ENCODE data around the gene UTP18. TPM values are rescaled to one million over a fixed set of nuclear protein-coding genes. Genes with fewer than 3 reads are reported as not detected.
"Not testable (repeated sequence)": the region's sequence is repeated elsewhere in the genome, so short reads cannot be mapped to it uniquely, and the experiment has no call there.

The UTP18 gene
- total and polyA plus RNA-seq, 5 donors from 2014 or later, result 50.2 to 56.7 (median 55.4) TPM

- H3K27me3 Mint-ChIP-seq, result peaks cover 26% of the 10 kb centered on the region
These were observed 51.7 kb downstream of the UTP18 start for GRCh38 chr17:51312003-51312402.

GRCh38 chr17:51319186-51319585 lies 58.8 kb downstream of the UTP18 start:
- no peak for ATAC-seq (ENCODE audit: low read depth in 2 of 2)
- no peaks in the 10 kb centered on the region for H3K36me3 ChIP-seq (ENCODE audit: control insufficient read depth, insufficient read depth, low read length)
- H3K27me3 Mint-ChIP-seq, result peaks cover 15% of the 10 kb centered on the region
- no peaks in the 10 kb centered on the region for H3K36me3 Mint-ChIP-seq
- H3K27ac Mint-ChIP-seq, result no peak overlapping the region
- H3K9me3 ChIP-seq (ENCODE audit: control insufficient read depth in 2 of 2, low read length in 2 of 2), result peaks cover 9 to 11% of the 10 kb centered on the region in 2 experiments
- H3K4me3 Mint-ChIP-seq, result no peak overlapping the region
- no peak overlapping the region for H3K4me3 ChIP-seq (ENCODE audit: low read depth, low read length)
- H3K27me3 ChIP-seq (ENCODE audit: control insufficient read depth, insufficient read depth, low read length), result peaks cover 4% of the 10 kb centered on the region
- H3K4me1 ChIP-seq (ENCODE audit: control insufficient read depth, insufficient read depth, low read length, poor library complexity, severe bottlenecking), result no peaks in the 10 kb centered on the region
- H3K4me1 Mint-ChIP-seq, result no peaks in the 10 kb centered on the region
- no peak overlapping the region for H3K27ac ChIP-seq (ENCODE audit: insufficient read depth, low read length, poor library complexity, severe bottlenecking)
- peaks cover 0 to 11% (median 5%) of the 10 kb centered on the region in 7 donors for H3K9me3 Mint-ChIP-seq
- no peak for DNase-seq

More at GRCh38 chr17:51312003-51312402, 51.7 kb downstream of the UTP18 start:
- DNase-seq; ATAC-seq (ENCODE audit: low read depth in 2 of 2); H3K36me3 ChIP-seq (ENCODE audit: control insufficient read depth, insufficient read depth, low read length); H3K4me1 Mint-ChIP-seq; H3K27ac Mint-ChIP-seq; H3K4me3 ChIP-seq (ENCODE audit: low read depth, low read length); H3K36me3 Mint-ChIP-seq; H3K4me1 ChIP-seq (ENCODE audit: control insufficient read depth, insufficient read depth, low read length, poor library complexity, severe bottlenecking); H3K27ac ChIP-seq (ENCODE audit: insufficient read depth, low read length, poor library complexity, severe bottlenecking); H3K27me3 ChIP-seq (ENCODE audit: control insufficient read depth, insufficient read depth, low read length); H3K9me3 ChIP-seq (ENCODE audit: control insufficient read depth in 2 of 2, low read length in 2 of 2); H3K4me3 Mint-ChIP-seq: not testable (repeated sequence)
- H3K9me3 Mint-ChIP-seq, result peaks cover 0 to 18% (median 5%) of the 10 kb centered on the region in 7 donors

GRCh38 chr17:51322390-51323029 lies 62.2 kb downstream of the UTP18 start:
- Histone ChIP-seq H3K9me3 (ENCODE audit: control insufficient read depth in 2 of 2, low read length in 2 of 2) (peaks cover 3 to 9% of the 10 kb centered on the region in 2 experiments), H3K27ac (ENCODE audit: insufficient read depth, low read length, poor library complexity, severe bottlenecking) (no peak overlapping the region), H3K36me3 (ENCODE audit: control insufficient read depth, insufficient read depth, low read length) (no peaks in the 10 kb centered on the region), H3K4me1 (ENCODE audit: control insufficient read depth, insufficient read depth, low read length, poor library complexity, severe bottlenecking) (no peaks in the 10 kb centered on the region), H3K4me3 (ENCODE audit: low read depth, low read length) (no peak overlapping the region), H3K27me3 (ENCODE audit: control insufficient read depth, insufficient read depth, low read length) (peaks cover 4% of the 10 kb centered on the region)
- peak in 1 of 3 donors; percentile 57 for DNase-seq
- no peaks in the 10 kb centered on the region for H3K4me1 Mint-ChIP-seq
- no peaks in the 10 kb centered on the region for H3K36me3 Mint-ChIP-seq
- no peak overlapping the region for H3K4me3 Mint-ChIP-seq
- no peak overlapping the region for H3K27ac Mint-ChIP-seq
- ATAC-seq (ENCODE audit: low read depth in 2 of 2), result no peak
- peaks cover 0 to 8% (median 5%) of the 10 kb centered on the region in 7 donors for H3K9me3 Mint-ChIP-seq
- H3K27me3 Mint-ChIP-seq, result peaks cover 15% of the 10 kb centered on the region

- Mint-ChIP-seq H3K36me3 (no peaks in the 10 kb centered on the region), H3K4me1 (no peaks in the 10 kb centered on the region), H3K4me3 (no peak overlapping the region), H3K27ac (no peak overlapping the region), H3K27me3 (peaks cover 21% of the 10 kb centered on the region), H3K9me3 (peaks cover 0 to 2% (median 0%) of the 10 kb centered on the region in 7 donors)
- Histone ChIP-seq H3K9me3 (ENCODE audit: control insufficient read depth in 2 of 2, low read length in 2 of 2) (no peaks in the 10 kb centered on the region), H3K4me3 (ENCODE audit: low read depth, low read length) (no peak overlapping the region), H3K4me1 (ENCODE audit: control insufficient read depth, insufficient read depth, low read length, poor library complexity, severe bottlenecking) (no peaks in the 10 kb centered on the region), H3K27ac (ENCODE audit: insufficient read depth, low read length, poor library complexity, severe bottlenecking) (no peak overlapping the region), H3K36me3 (ENCODE audit: control insufficient read depth, insufficient read depth, low read length) (no peaks in the 10 kb centered on the region), H3K27me3 (ENCODE audit: control insufficient read depth, insufficient read depth, low read length) (no peaks in the 10 kb centered on the region)
- ATAC-seq (ENCODE audit: low read depth in 2 of 2) (no peak), DNase-seq (no peak)
These were observed 65.1 kb downstream of the UTP18 start for GRCh38 chr17:51325471-51325870.

- not testable (repeated sequence) for DNase-seq; H3K36me3 ChIP-seq (ENCODE audit: control insufficient read depth, insufficient read depth, low read length); H3K4me1 ChIP-seq (ENCODE audit: control insufficient read depth, insufficient read depth, low read length, poor library complexity, severe bottlenecking); H3K4me3 ChIP-seq (ENCODE audit: low read depth, low read length); H3K4me1 Mint-ChIP-seq; H3K27me3 ChIP-seq (ENCODE audit: control insufficient read depth, insufficient read depth, low read length); H3K27ac ChIP-seq (ENCODE audit: insufficient read depth, low read length, poor library complexity, severe bottlenecking); H3K36me3 Mint-ChIP-seq; ATAC-seq (ENCODE audit: low read depth in 2 of 2); H3K9me3 ChIP-seq (ENCODE audit: control insufficient read depth in 2 of 2, low read length in 2 of 2); H3K27ac Mint-ChIP-seq; H3K4me3 Mint-ChIP-seq; H3K9me3 Mint-ChIP-seq
- H3K27me3 Mint-ChIP-seq, result peaks cover 23% of the 10 kb centered on the region
These were observed 70.6 kb downstream of the UTP18 start for GRCh38 chr17:51330861-51331503.

- peaks cover 0 to 2% (median 0%) of the 10 kb centered on the region in 7 donors for H3K9me3 Mint-ChIP-seq
- no peaks in the 10 kb centered on the region for H3K9me3 ChIP-seq (ENCODE audit: control insufficient read depth in 2 of 2, low read length in 2 of 2)
- no peaks in the 10 kb centered on the region for H3K4me1 Mint-ChIP-seq
- H3K27ac ChIP-seq (ENCODE audit: insufficient read depth, low read length, poor library complexity, severe bottlenecking), result no peak overlapping the region
- DNase-seq, result no peak
- no peaks in the 10 kb centered on the region for H3K4me1 ChIP-seq (ENCODE audit: control insufficient read depth, insufficient read depth, low read length, poor library complexity, severe bottlenecking)
- no peak overlapping the region for H3K4me3 ChIP-seq (ENCODE audit: low read depth, low read length)
- peak overlapping the region in 1 of 3 donors; percentile 68 for H3K27ac Mint-ChIP-seq
- H3K36me3 ChIP-seq (ENCODE audit: control insufficient read depth, insufficient read depth, low read length), result no peaks in the 10 kb centered on the region
- peaks cover 20% of the 10 kb centered on the region for H3K27me3 Mint-ChIP-seq
- no peak for ATAC-seq (ENCODE audit: low read depth in 2 of 2)
- H3K4me3 Mint-ChIP-seq, result no peak overlapping the region
- H3K36me3 Mint-ChIP-seq, result no peaks in the 10 kb centered on the region
- H3K27me3 ChIP-seq (ENCODE audit: control insufficient read depth, insufficient read depth, low read length), result no peaks in the 10 kb centered on the region
These were observed 74.8 kb downstream of the UTP18 start for GRCh38 chr17:51335006-51335590.

GRCh38 chr17:51335883-51336822 lies 75.8 kb downstream of the UTP18 start:
- no peaks in the 10 kb centered on the region for H3K36me3 ChIP-seq (ENCODE audit: control insufficient read depth, insufficient read depth, low read length)
- H3K4me1 Mint-ChIP-seq, result no peaks in the 10 kb centered on the region
- H3K27me3 Mint-ChIP-seq, result peaks cover 27% of the 10 kb centered on the region
- no peak for DNase-seq
- no peak overlapping the region for H3K4me3 ChIP-seq (ENCODE audit: low read depth, low read length)
- no peaks in the 10 kb centered on the region for H3K36me3 Mint-ChIP-seq
- H3K27ac ChIP-seq (ENCODE audit: insufficient read depth, low read length, poor library complexity, severe bottlenecking), result no peak overlapping the region
- no peak overlapping the region for H3K4me3 Mint-ChIP-seq
- H3K9me3 ChIP-seq (ENCODE audit: control insufficient read depth in 2 of 2, low read length in 2 of 2), result no peaks in the 10 kb centered on the region
- no peaks in the 10 kb centered on the region for H3K27me3 ChIP-seq (ENCODE audit: control insufficient read depth, insufficient read depth, low read length)
- peaks cover 0 to 2% (median 0%) of the 10 kb centered on the region in 7 donors for H3K9me3 Mint-ChIP-seq
- no peaks in the 10 kb centered on the region for H3K4me1 ChIP-seq (ENCODE audit: control insufficient read depth, insufficient read depth, low read length, poor library complexity, severe bottlenecking)
- no peak overlapping the region for H3K27ac Mint-ChIP-seq
- ATAC-seq (ENCODE audit: low read depth in 2 of 2), result no peak

Measured in CD4-positive, CD25-positive, alpha-beta regulatory T cell (primary cell).